Stimulated activated CD4-positive, alpha-beta T cell treated with anti-CD3 and anti-CD28 coated beads, TNF-alpha, amount 100 ng/mL, for 4 hours (primary cell): ENCODE results near the gene ASCC3.
"Not testable (repeated sequence)": the region's sequence is repeated elsewhere in the genome, so short reads cannot be mapped to it uniquely, and the experiment has no call there.

Experiments used
- DNase-seq, 3 experiments: peaks; one replicate each; pipeline ENCODE4 v3.0.0-alpha.2; 2020; ENCODE audit warnings: low read depth in 3 of 3

Gene ASCC3

DNA sequence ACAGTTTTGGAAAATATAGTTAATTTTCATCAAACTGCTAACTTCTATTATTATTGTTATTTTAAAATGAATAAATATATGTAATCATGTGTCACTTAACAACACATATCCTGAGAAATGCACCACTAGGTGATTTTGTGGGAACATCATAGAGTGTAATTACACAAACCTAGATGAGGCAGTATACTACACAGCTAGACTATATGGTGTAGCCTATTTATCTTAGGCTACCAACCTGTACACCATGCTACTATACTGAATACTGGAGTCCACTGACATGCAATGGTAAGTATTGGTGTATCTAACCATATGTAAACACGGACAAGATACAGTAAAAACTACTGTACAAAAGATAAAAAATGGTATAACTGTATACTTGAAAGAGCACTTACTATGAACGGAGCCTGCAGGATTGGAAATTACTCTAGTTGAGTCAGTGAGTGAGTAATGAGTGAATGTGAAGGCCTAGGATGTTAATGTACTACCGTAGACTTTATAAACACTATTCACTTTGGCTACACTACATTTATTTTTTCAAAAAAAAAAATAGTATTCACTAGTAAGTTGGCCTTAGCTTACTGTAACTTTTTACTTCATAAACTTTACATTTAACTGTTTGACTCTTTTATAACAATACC, 72.4 kb downstream of the ASCC3 start:
- DNase-seq = no peak

DNA sequence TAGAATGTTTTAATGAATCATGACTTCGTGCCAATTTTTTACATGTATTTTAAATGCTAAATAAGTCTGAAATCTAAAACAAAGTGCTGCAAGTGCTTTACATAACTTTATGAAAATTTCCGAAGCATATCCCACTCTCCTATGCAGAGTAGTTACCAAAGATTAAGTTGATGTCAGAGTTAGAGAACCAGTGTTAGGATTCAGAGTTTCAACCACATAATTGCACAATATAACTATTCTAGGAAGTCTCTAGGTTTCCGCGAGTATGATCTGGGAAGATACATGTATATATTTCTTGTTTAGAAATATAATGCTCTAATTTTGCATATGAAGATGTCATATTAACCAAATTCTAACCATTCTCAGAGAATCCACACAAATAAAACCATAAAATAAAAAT, 74.8 kb downstream of the ASCC3 start:
- no peak for DNase-seq

DNA sequence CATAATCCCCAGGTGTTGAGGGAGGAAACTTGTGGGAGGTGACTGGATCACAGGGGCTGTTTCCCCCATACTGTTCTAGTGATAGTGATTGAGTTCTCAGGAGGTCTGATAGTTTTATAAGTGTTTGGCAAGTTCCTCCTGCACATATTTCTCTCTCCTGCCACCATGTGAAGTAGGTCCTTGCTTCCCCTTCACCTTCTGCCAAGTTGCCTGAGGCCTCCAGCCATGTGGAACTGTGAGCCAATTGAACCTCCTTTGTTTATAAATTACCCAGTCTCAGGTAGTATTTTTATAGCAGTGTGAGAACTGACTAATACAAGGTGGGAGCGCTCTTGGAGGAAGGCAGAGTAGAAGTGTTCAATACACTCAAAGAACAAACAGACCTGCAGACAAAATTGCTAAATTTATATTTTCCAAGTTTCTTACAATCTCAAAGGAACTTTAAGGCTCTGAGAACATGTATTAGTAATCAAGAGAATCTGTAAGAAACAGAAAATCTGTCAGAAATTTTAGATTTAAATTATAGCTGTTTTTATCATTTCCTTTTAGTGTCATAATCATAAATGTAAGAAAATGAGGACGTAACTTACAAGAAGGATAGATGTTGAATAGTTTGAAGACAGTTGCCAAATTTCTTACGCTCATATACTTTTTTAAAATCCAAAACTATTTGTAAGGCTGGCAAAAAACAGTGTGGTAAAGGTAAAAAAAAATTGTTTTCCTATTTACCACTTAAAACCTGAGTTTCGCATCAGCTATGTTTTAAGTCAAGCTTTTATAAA, 77.7 kb downstream of the ASCC3 start:
- no peak for DNase-seq

DNA sequence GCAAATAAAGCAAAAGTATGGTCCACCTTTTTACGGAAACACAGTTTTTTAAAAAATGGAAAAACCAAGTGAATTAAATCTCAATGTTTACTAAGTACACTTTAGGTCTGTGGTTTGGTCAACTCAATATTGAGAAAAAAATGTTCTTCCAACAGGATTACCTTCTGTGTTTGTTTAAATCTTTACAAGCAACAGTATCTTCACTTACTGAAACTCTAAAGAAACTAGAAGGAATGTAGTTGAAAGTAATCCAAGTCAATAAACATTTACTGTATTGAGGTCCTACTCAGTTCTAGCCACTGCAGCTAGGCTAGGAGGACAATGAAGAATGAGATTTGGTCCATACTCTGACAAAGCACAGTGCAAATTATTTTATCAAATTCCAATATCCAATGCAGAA, 80.1 kb downstream of the ASCC3 start:
- DNase-seq = no peak

DNA sequence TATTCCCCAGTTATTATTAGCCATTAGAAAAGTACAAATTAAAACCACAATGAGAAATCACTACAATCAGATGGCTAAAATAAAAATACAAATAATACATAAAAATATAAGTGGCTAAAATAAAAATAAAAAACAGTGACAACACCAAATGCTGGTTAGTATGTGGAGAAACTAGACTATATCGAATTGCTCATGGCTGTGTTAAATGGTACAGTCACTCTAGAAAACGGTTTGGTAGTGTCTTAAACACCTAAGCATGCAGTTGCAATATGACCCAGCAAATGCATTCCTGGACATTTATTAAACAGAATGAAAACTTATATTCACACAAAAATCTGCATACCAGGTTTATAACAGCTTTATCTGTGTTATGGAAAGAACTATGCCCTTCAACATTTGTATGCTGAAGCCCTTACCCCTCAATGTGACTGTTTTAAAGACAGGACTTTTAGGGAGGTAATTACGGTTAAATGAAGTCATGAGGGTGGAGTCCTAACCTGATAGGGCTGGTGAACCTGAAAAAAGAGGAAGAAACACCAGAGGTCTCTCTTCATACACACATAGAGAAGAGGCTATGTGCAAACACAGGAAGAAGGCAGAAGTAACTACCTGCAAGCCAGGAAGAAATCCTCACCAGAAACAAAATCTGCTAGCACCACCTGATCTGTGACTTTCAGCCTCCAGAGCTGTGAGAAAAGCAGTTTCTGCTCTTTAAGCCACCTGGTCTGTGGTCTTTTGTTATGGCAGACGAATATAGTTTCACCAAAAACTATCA, 84.9 kb downstream of the ASCC3 start:
- no peak for DNase-seq

DNA sequence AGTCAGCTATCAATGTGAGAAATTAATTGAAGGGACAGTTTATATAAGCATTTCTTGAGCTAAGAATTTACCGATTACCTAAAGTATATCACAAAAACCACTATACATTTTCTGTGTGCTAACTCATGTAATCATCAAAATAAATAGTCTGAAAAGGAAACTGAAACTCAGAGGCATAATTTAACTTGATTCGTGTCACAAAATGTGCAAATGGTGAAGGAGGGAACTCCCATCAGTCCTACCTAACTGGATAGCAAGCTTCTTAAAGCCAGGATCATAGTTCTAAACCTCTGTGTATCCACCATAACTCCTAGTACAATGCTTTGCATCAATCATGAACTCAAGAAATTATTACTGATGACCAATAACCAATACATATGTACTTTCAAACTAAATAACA, 91.0 kb downstream of the ASCC3 start:
- no peak for DNase-seq

DNA sequence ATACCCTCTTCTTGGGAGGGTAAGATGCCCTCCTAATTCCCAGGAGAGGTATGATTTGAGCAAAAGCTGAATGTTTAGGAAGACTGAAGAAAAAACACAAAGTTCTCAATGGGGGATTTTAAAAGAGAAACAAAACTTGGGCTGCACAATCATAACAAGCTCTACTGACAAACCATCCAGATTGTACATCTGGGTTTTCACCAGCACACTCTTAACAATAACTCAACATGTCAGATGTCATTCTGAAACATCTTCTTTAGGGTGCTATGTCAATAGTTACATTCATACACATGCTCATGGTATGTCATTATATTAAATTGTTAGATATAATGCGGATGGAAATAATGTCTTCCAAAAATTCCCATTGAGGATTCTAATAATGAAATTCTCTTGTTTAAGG, 95.1 kb downstream of the ASCC3 start:
- DNase-seq = no peak

DNA sequence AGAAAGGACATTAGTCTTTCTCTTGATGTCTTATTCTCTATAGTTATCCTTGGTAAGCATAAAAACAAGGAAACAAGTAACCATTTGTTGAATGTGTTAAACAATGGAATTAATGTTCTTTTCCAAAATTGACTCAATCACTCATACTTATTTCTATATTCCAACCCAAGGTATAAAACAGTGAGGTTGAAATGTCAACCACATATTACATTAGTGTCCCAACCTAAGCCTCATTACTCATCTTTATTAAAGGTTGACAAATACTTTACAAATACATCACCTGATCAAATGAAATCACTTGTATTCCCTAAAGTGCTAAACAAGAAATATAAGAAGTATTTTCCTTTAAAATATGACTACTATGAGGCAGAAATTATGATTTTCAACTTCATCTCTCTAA, 100.5 kb downstream of the ASCC3 start:
- DNase-seq = no peak

DNA sequence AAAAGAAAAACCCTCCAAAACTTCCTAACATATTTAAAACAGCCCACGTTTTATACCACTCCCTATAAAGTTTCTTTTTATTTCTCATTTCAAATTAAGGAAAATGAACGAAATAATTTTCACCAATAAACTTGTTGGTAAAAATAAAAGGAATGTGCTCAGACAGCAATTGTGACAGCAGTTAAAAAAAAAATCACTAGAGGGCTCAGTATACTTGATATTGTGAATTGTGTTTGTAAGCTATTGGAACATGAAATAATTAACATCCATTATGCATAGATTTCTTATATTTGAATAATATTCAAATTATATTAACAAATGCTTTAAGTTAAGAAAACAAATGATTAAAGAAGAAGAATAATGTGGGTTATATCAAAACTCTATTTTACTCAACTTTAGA, 105.5 kb downstream of the ASCC3 start:
- no peak for DNase-seq

DNA sequence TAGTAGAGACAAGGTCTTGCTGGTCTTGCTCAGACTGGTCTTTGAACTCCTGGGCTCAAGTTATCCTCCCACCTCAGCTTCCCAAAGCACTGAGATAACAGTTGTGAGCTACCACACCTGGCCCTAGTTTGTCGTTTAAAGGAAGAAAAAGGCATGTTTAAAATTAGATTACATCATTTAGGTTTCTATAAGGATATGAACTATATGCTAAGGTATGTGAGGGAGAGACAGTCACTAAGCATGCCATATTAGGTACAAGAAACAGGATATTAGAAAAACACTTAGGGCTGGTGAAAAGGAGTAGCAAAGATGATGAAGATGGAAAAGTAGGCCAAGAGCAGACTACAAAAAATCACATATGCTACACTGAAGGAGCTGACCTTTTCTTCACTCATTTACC, 106.4 kb downstream of the ASCC3 start:
- DNase-seq = no peak

DNA sequence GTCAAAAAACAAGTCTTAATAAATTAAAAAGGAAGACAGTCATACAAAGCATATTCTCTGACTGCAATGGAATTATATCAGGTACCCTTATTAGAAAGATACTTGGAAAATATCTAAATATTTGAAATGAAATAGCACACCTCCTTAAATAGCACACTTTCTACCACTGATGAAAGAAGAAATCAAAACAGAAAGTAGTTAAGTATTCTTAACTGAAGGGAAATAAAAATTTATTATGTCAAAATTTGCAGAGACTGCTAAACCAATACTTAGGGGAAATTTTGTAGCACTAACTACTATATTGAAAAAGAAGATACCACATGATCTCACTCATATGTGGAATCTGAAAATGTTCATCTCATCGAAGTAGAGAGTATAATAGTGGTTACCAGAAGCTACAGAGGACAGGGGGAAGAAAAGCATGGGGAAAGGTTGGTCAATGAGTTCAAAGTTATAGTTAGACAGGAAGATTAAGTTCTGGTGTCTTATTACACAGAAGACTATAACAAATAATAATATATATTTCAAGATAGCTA, 112.2 kb downstream of the ASCC3 start:
- DNase-seq = no peak

DNA sequence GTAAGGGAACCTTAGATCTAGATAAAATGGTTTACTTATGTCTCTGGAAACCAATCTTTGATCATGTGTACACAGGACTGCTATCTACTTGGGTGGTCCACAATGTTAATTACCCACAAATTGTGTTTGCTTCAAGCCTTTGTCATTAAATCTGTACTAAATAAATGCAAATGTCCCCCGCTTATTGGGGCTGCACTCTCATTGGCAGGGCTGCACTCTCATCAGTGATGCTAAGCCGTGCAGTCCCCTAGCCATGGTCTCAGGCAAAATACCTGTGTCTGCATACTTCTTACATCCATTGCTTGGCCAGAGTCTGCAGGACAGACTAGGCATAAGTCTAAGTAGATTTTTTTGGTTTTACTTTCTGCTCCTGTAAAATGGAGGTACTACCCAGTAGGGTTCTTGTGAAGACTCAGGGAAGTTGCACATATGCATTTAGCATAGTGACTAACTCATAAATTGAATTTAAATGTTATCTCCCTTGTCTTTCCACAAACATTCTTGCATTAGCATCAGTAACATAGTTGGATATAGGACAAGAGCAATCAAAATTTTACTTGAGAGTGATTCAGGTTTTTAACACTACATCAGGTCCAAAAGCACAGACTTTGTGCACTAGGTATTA, 117.4 kb downstream of the ASCC3 start:
- DNase-seq = no peak

DNA sequence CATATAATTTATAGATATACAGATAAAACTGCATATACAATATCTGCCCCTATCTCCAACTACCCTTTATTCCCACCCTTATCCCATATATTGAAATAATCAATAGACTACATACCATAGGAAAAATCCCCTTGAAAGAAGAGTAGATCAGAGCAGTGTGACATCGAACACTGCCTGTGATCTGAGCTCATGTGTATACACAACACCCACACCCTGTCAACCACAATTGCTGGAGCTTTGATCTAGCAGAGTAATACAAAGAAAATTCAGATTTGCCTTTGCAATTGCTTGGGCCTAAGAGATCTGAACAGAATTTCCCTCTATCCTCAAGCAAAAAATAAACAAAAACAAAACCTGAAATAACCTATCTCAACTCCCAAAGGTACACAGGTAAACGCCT, 119.3 kb downstream of the ASCC3 start:
- no peak for DNase-seq

DNA sequence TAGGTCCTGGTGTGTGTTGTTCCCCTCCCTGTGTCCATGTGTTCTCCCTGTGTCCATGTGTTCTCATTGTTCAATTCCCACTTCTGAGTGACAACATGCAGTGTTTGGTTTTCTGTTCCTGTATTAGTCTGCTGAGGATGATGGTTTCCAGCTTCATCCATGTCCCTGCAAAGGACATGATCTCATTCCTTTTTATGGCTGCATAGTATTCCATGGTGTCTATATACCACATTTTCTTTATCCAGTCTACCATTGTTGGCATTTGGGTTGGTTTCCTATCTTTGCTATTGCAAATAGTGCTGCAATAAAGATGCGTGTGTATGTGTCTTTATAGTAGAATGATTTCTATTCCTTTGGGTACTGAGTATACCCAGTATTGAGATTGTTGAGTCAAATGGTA, 122.7 kb downstream of the ASCC3 start:
- DNase-seq = not testable (repeated sequence)

DNA sequence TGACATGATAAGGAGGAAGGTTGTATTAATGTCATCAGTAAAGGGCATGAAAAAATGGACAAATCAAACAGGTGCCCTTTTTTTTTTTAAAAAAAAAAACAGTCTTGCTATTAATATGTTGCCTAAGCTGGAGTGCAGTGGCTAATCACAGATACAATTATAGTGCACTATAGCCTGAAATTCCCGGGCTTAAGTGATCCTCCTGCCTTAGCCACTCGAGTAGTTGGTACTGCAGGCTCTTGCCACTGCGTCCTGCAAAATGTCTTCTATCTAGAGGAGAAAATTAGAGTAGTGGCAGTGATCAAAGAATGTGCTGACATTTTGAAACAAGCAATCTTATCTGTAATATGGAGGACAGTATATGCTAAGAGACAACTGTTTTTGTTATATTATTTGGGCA, 127.7 kb downstream of the ASCC3 start:
- DNase-seq = no peak

DNA sequence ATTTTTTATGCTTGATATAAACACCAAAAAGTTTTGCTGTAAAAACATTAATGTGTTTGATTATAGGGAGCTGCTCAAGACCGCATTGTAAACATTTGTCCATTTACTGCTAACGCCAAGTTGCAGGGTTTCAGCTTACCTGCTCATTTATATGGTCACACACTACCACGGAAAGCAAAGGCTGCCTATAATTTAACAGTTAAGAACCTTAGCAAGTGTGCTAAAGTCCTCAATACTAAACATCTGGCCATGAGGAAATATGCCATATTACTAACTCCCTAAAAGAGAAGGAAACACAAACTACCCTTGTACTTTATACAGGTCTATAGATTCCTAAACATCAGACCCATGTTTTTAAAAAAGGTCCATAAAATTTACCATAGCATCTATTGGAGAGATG, 129.5 kb downstream of the ASCC3 start:
- DNase-seq = no peak

DNA sequence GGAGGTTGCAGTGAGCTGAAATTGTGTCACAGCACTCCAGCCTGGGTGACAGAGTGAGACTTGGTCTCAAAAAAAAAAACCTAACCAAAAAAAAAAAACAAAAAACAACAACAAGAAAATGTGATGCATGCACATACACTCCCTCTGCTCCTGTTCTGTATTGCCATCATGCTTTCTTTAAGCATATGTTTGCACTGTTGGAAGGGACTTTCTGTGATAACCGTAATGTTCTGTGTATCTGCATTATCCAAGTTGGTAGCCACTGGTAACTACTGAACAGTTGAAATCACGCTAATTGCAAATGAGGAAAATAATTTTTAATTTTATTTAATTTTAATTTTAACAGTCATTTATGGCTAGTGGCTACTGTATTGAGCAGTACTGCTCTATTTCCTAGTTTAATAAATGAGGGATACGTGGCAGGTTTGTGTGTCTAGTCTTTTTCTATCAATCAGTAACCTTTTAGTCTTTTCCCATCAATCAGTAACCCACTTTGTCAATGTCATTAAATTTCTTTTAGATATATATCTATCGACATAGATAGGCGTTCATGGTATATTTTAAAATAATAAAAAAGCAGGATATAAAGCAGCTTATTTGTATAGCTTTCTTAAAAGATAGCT, 135.6 kb downstream of the ASCC3 start:
- DNase-seq = no peak

DNA sequence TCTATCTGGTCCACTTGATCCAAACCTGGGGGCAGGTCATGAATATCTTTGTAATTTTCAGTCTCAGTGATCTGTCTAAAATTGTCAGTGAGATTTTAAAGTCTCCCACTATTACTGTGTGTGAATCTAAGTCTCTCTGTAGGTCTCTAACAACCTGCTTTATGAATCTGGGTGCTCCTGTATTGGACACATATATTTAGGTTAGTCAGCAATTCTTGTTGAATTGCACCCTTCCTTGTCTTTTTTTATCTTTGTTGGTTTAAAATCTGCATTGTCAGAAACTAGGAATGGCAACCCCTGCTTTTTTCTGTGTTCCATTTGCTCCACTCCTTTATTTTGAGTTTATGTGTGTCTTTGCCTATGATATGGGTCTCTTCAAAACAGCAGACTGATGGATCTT, 140.7 kb downstream of the ASCC3 start:
- no peak for DNase-seq

DNA sequence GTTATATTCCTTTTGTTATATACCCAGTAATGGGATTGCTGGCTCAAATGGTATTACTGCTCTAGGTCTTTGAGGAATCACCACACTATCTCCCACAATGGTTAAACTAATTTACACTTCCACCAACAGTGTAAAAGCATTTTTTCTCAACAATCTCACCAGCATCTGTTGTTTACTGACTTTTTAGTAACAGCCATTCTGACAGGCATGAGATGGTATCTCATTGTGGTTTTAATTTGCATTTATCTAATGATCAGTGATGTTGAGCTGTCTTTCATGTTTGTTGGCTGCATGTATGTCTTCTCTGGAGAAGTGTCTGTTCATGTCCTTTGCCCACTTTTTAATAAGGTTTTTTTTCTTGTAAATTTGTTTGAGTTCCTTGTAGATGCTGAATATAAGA, 143.4 kb downstream of the ASCC3 start:
- not testable (repeated sequence) for DNase-seq

DNA sequence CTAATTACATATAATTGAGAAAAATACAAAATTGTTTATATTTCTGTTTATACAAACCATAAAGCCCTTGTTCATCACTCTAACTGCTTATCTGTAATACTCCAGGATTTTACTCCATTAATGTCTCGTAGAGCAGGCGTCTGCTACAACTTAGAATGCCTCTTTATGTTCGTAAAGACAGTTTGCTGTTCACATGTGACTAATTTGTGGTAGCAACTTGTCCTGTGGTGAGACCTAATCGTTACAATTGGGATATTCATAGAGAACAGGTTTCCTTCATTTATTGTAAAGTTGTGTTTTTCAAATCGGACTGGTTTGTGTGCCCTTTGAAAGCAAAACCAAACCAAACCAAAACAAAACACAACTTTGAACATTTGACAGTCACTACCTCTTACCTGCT, 149.7 kb downstream of the ASCC3 start:
- no peak for DNase-seq
